ENCODE results near the gene MEX3D.

Gene MEX3D

DNA sequence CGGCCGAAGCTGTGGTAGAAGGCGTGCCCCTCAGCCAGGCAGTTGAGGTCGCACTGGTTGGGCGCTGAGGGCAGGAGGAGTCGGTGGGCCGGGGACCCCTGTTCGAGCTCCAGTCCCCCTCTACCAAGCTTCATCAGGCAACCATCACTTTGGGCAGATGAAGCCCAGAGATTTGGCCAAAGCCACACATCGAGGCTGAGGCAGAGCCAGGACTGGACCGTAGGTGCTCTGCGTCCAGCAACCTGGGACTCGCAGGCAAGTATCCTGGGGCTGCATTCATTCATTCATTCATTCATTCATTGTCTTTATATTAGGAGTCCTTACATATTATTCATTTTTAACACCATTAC, 59.6 kb downstream of the MEX3D start:
- Histone ChIP-seq H3K9ac (no peak overlapping the region), H2AFZ (no peak overlapping the region), H3K79me2 (no peaks in the 10 kb centered on the region), H3K4me2 (ENCODE audit: low read length) (peak overlapping the region; percentile 18), H3K36me3 (ENCODE audit: control insufficient read depth, insufficient read depth, low read length) (no peaks in the 10 kb centered on the region), H3K4me3 (ENCODE audit: low read depth, low read length) (no peak overlapping the region), H3K4me1 (peaks cover 2% of the 10 kb centered on the region), H3K9me3 (ENCODE audit: control insufficient read depth, low read length) (no peaks in the 10 kb centered on the region), H3K27me3 (ENCODE audit: control insufficient read depth, insufficient read depth, low read length) (no peaks in the 10 kb centered on the region), H3K27ac (no peak overlapping the region)
- TF ChIP-seq, protein P1, sequence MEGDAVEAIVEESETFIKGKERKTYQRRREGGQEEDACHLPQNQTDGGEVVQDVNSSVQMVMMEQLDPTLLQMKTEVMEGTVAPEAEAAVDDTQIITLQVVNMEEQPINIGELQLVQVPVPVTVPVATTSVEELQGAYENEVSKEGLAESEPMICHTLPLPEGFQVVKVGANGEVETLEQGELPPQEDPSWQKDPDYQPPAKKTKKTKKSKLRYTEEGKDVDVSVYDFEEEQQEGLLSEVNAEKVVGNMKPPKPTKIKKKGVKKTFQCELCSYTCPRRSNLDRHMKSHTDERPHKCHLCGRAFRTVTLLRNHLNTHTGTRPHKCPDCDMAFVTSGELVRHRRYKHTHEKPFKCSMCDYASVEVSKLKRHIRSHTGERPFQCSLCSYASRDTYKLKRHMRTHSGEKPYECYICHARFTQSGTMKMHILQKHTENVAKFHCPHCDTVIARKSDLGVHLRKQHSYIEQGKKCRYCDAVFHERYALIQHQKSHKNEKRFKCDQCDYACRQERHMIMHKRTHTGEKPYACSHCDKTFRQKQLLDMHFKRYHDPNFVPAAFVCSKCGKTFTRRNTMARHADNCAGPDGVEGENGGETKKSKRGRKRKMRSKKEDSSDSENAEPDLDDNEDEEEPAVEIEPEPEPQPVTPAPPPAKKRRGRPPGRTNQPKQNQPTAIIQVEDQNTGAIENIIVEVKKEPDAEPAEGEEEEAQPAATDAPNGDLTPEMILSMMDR (IDR thresholded peaks at IDR 0.05) = no peak

DNA sequence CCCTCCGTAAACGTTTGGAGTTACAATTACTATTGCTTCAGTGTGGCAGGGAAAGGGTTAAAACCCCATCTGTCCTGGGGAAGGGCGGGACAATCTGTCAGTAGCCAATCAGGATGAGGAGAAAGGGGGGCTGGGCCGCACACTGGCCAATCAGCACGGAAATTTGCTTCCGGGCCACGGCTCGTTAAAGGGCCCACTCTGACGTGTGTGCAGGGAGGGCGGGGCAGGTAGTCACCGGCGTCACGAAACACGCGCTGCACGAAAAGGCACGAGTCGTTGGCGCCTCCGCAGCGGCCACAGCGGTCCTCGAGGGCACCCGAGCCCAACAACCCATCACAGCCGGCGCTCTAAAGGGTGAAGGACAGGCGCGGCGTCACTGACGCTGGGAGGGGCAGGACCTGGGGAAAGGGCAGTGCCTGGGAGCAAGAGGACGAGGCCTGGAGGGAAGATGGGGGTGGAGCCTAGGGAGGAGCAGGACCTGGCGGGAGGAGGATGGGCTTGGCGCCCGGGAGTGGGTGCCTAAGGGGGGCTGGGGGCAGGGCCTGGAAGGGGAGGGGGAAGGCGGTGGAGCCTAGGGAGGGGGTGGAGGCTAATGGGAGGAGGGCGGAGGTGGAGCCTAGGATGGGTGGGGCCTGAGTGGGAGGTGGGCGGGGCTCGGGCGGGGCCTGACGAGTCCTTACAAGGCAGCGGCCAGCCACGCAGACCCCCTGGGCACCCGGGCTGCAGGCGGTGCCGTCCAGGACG, 60.2 kb downstream of the MEX3D start:
- peaks cover 2% of the 10 kb centered on the region for H3K4me1 ChIP-seq
- H3K79me2 ChIP-seq = no peaks in the 10 kb centered on the region
- peak overlapping the region; percentile 39 for H3K27ac ChIP-seq
- H2AFZ ChIP-seq = peak overlapping the region; percentile 93
- H3K4me2 ChIP-seq (ENCODE audit: low read length) = peak overlapping the region; percentile 95
- no peaks in the 10 kb centered on the region for H3K27me3 ChIP-seq (ENCODE audit: control insufficient read depth, insufficient read depth, low read length)
- no peak overlapping the region for H3K9ac ChIP-seq
- TF ChIP-seq, protein P1 (IDR thresholded peaks at IDR 0.05) = no peak
- H3K9me3 ChIP-seq (ENCODE audit: control insufficient read depth, low read length) = no peaks in the 10 kb centered on the region
- H3K4me3 ChIP-seq (ENCODE audit: low read depth, low read length) = peak overlapping the region; percentile 58
- H3K36me3 ChIP-seq (ENCODE audit: control insufficient read depth, insufficient read depth, low read length) = no peaks in the 10 kb centered on the region

DNA sequence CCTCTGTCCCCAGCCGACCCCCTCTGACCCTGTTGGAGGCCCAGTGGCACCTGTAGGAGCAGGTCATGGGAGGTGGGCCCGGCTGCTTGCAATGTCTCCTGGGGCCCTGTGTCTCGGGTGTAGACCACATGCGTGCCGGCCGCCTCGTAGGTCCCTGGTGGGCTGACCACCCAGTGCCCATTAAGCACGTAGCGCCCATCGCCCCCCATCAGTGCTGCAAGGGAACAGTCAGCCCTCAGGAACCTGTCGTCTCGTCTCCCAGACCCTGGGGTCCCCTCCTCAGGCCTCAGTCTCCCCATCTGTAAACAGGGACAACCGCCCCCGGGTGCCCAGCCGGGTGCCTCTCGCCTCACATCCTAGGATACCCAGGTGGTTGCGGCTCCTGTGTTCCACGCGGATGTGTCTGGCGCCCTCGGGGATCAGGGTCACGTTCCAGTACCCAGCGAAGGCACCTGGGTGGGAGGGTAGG, 60.9 kb downstream of the MEX3D start:
- Histone ChIP-seq H3K4me2 (ENCODE audit: low read length) (peak overlapping the region; percentile 95), H3K27ac (no peak overlapping the region), H3K9me3 (ENCODE audit: control insufficient read depth, low read length) (no peaks in the 10 kb centered on the region), H3K27me3 (ENCODE audit: control insufficient read depth, insufficient read depth, low read length) (no peaks in the 10 kb centered on the region), H3K79me2 (no peaks in the 10 kb centered on the region), H3K4me1 (peaks cover 2% of the 10 kb centered on the region), H3K36me3 (ENCODE audit: control insufficient read depth, insufficient read depth, low read length) (no peaks in the 10 kb centered on the region), H3K9ac (no peak overlapping the region), H2AFZ (no peak overlapping the region), H3K4me3 (ENCODE audit: low read depth, low read length) (peak overlapping the region; percentile 58)
- TF ChIP-seq, protein P1 (IDR thresholded peaks at IDR 0.05) = no peak

DNA sequence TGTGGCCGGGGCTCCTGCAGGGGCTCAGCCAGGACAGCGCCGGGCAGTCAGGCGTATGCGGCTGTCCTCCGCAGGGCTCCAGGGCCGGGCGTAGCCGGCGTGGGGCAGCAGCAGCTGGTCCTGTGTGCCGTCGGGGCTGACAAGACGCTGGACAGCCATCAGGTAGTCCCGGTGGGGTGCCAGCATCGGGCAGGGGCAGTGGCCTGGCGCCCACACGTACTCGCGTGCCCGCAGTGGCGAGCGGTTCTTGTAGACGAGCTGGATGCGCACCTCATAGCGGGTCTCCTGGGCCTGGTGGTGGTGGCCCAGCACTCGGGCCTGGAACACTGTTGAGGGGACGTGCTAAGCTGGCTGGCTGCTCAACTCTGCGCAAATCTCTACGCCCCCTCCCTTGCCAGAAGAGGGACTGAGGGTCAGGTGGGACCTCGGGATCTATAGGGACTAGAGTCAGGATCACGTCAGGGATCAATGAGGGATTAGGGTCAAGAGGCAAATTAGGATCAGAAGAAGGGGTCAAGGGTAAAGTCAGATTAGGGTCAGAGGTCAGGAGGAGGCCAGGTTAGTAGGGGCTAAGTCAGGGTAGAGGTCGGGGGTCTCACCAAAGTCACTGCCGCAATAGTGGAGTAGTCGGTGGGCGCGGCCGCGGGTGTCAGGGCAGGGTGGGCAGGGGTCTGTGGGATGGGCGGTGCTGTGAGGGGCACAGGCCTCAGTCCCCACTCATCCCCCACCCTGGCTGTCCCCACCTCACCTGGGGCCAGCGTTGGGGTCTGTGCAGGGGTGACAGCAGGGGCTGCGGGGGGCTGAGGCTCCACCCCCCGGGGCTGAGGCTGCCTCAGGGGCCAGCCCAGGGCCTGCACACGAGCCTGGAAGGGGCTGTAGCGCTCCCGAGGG, 61.9 kb downstream of the MEX3D start:
- H3K27me3 ChIP-seq (ENCODE audit: control insufficient read depth, insufficient read depth, low read length) = no peaks in the 10 kb centered on the region
- H3K9me3 ChIP-seq (ENCODE audit: control insufficient read depth, low read length) = no peaks in the 10 kb centered on the region
- no peak overlapping the region for H3K4me2 ChIP-seq (ENCODE audit: low read length)
- TF ChIP-seq, protein P1 (IDR thresholded peaks at IDR 0.05) = no peak
- H3K9ac ChIP-seq = no peak overlapping the region
- H3K4me3 ChIP-seq (ENCODE audit: low read depth, low read length) = no peak overlapping the region
- no peak overlapping the region for H2AFZ ChIP-seq
- no peaks in the 10 kb centered on the region for H3K79me2 ChIP-seq
- H3K36me3 ChIP-seq (ENCODE audit: control insufficient read depth, insufficient read depth, low read length) = no peaks in the 10 kb centered on the region
- no peak overlapping the region for H3K27ac ChIP-seq
- H3K4me1 ChIP-seq = peaks cover 2% of the 10 kb centered on the region
